Upper lobe of left lung (tissue), 6 donors: ENCODE data around the gene CPVL. TPM values are rescaled to one million over a fixed set of nuclear protein-coding genes. Genes with fewer than 3 reads are reported as not detected.

Source experiments
- ATAC-seq, 2 donors: fragments of 200-7000 bp; cut with Tn5 transposase; one replicate each; pipeline ENCODE4 v1.9.1; 2022; ENCODE audit warnings: mild to moderate bottlenecking in 2 of 2, moderate library complexity in 2 of 2; ENCODE audit not compliant: low FRiP score in 2 of 2
- DNase-seq, 2 donors: peaks; one replicate each; pipeline ENCODE4 v3.0.0-alpha.2; 2019 to 2020
- H3K27ac ChIP-seq, 4 donors: fragments of 200-600 bp; sonication (generic); one replicate each; pipeline ENCODE4 v1.5.1; 2016 to 2019
- H3K27me3 ChIP-seq, 4 donors: fragments of 200-600 bp; sonication (generic); one replicate each; pipeline ENCODE4 v1.5.1; 2017 to 2019
- H3K36me3 ChIP-seq, 4 donors: fragments of 200-600 bp; sonication (generic); one replicate each; pipeline ENCODE4 v1.5.1; 2016 to 2019
- H3K4me1 ChIP-seq, 4 donors: fragments of 200-600 bp; sonication (generic); one replicate each; pipeline ENCODE4 v1.5.1; 2018 to 2019
- H3K4me3 ChIP-seq, 4 donors: fragments of 200-600 bp; sonication (generic); one replicate each; pipeline ENCODE4 v1.5.1; 2017 to 2019; ENCODE audit warnings: mild to moderate bottlenecking in 2 of 4, moderate library complexity in 1 of 4
- H3K9me3 ChIP-seq, 4 donors: fragments of 200-600 bp; sonication (generic); one replicate each; pipeline ENCODE4 v1.5.1; 2018 to 2019
- CTCF ChIP-seq, 6 experiments: fragments of 450-650 bp in 4 of 6; fragments of 200-600 bp in 2 of 6; sonication (generic) in 2 of 6; IDR thresholded peaks; one replicate each; pipeline ENCODE4 v1.5.1; 2016 to 2019; ENCODE audit warnings: antibody characterized with exemption in 6 of 6
- EP300 ChIP-seq, 4 donors: sonication (generic); formaldehyde crosslinking; IDR thresholded peaks; one replicate each; pipeline ENCODE4 v1.5.1; 2017; ENCODE audit warnings: antibody characterized with exemption in 4 of 4, control low read depth in 2 of 4
- POLR2A ChIP-seq, 4 donors: fragments of 450-650 bp; IDR thresholded peaks; one replicate each; pipeline ENCODE4 v1.5.1; 2016 to 2017; ENCODE audit warnings: antibody characterized with exemption in 4 of 4, mild to moderate bottlenecking in 2 of 4
- POLR2AphosphoS5 ChIP-seq, 2 donors: sonication (generic); formaldehyde crosslinking; IDR thresholded peaks; one replicate each; pipeline ENCODE4 v1.5.1; 2017; ENCODE audit warnings: antibody characterized with exemption in 2 of 2
- WGBS, 2 donors: methylation state at CpG; one replicate each; pipeline ENCODE4 v1.1.5; 2017 to 2018; 5-methylcytosine and 5-hydroxymethylcytosine counted together
- total RNA-seq, 6 donors: library from RNA; depleted of rRNA in 4 of 6; stranded (reverse); fragments of >200 nt in 4 of 6; gene quantifications; one replicate each; pipeline versions ENCODE4 v1.1.0 to v1.2.1, GENCODE V29; 2016 to 2021
- donor health status: DM: no; HTN: no; CAD: no; lungs with moderate emphysema.
- donor health status: DM: no; HTN: yes; CAD: no; lungs with severe emphysema.

CPVL gene
- total RNA-seq, 6 donors from 2014 or later = 4.6 to 47.4 (median 23.2) TPM

- TF ChIP-seq EP300 (IDR thresholded peaks at IDR 0.05) (no peak), CTCF (IDR thresholded peaks at IDR 0.05) (no peak), POLR2A (IDR thresholded peaks at IDR 0.05) (no peak), POLR2AphosphoS5 (IDR thresholded peaks at IDR 0.05) (no peak)
- DNase-seq = no peak
These were observed 12.6 kb upstream of the CPVL start for GRCh38 chr7:29158795-29159423.

GRCh38 chr7:29156907-29157452 is 10.6 kb upstream of the CPVL start:
- H3K27ac ChIP-seq = no peak overlapping the region
- 47 to 50% methylated on average over 5 of the region's 5 CpGs for WGBS, 2 donors

More at GRCh38 chr7:29158795-29159423, 12.6 kb upstream of the CPVL start:
- H3K36me3 ChIP-seq = no peaks in the 10 kb centered on the region
- no peak overlapping the region for H3K27ac ChIP-seq
- no peaks in the 10 kb centered on the region for H3K27me3 ChIP-seq
- no peaks in the 10 kb centered on the region for H3K4me1 ChIP-seq
- no peak for ATAC-seq
- WGBS, 2 donors = 50 to 56% methylated on average over 3 of the region's 3 CpGs
- no peaks in the 10 kb centered on the region for H3K9me3 ChIP-seq
- no peak overlapping the region for H3K4me3 ChIP-seq

GRCh38 chr7:29154076-29154475 is 7.7 kb upstream of the CPVL start:
- no peak for ATAC-seq
- WGBS, 2 donors = 88 to 97% methylated on average over 2 of the region's 2 CpGs

More at GRCh38 chr7:29156907-29157452, 10.6 kb upstream of the CPVL start:
- no peak for TF ChIP-seq CTCF (IDR thresholded peaks at IDR 0.05)
- TF ChIP-seq EP300 (IDR thresholded peaks at IDR 0.05) = no peak
- no peak for TF ChIP-seq POLR2A (IDR thresholded peaks at IDR 0.05)
- no peak for TF ChIP-seq POLR2AphosphoS5 (IDR thresholded peaks at IDR 0.05)
- Histone ChIP-seq H3K4me3 (no peak overlapping the region), H3K36me3 (no peaks in the 10 kb centered on the region), H3K27me3 (no peaks in the 10 kb centered on the region), H3K9me3 (no peaks in the 10 kb centered on the region), H3K4me1 (no peaks in the 10 kb centered on the region)
- ATAC-seq (no peak), DNase-seq (no peak)

GRCh38 chr7:29150856-29151255 is 4.5 kb upstream of the CPVL start:
- ATAC-seq (no peak), DNase-seq (no peak)
- Histone ChIP-seq H3K4me3 (no peak overlapping the region), H3K4me1 (peaks cover 4 to 17% (median 12%) of the 10 kb centered on the region in 4 donors), H3K36me3 (no peaks in the 10 kb centered on the region), H3K9me3 (no peaks in the 10 kb centered on the region), H3K27ac (no peak overlapping the region), H3K27me3 (peaks cover 0 to 2% (median 0%) of the 10 kb centered on the region in 4 donors)
- TF ChIP-seq EP300 (IDR thresholded peaks at IDR 0.05) (no peak), POLR2AphosphoS5 (IDR thresholded peaks at IDR 0.05) (no peak), POLR2A (IDR thresholded peaks at IDR 0.05) (no peak), CTCF (IDR thresholded peaks at IDR 0.05) (no peak)
- 80 to 96% methylated on average over 2 of the region's 2 CpGs for WGBS, 2 donors

More at GRCh38 chr7:29154076-29154475, 7.7 kb upstream of the CPVL start:
- TF ChIP-seq POLR2AphosphoS5 (IDR thresholded peaks at IDR 0.05) = no peak
- TF ChIP-seq EP300 (IDR thresholded peaks at IDR 0.05) = no peak
- TF ChIP-seq POLR2A (IDR thresholded peaks at IDR 0.05) = no peak
- TF ChIP-seq CTCF (IDR thresholded peaks at IDR 0.05) = no peak
- no peak overlapping the region for H3K4me3 ChIP-seq
- no peaks in the 10 kb centered on the region for H3K4me1 ChIP-seq
- no peak for DNase-seq
- no peaks in the 10 kb centered on the region for H3K27me3 ChIP-seq
- H3K9me3 ChIP-seq = no peaks in the 10 kb centered on the region
- no peaks in the 10 kb centered on the region for H3K36me3 ChIP-seq
- H3K27ac ChIP-seq = no peak overlapping the region
